Transverse colon (tissue), 4 donors: ENCODE measurements around the gene OR51F2. TPM values are rescaled to one million over a fixed set of nuclear protein-coding genes. Genes with fewer than 3 reads are reported as not detected.

Source experiments
- DNase-seq: peaks from one replicate; pipeline ENCODE4 v3.0.0-alpha.2; 2019
- H3K27ac ChIP-seq, 4 donors: fragments of 200-600 bp; sonication (generic); 2 replicates each; pipeline ENCODE4 v1.5.1; 2016 to 2018; ENCODE audit warnings: inconsistent platforms in 4 of 4
- H3K27me3 ChIP-seq: fragments of 200-600 bp; sonication (generic); 2 replicates; pipeline ENCODE4 v1.5.1; 2017; ENCODE audit warnings: inconsistent platforms
- H3K36me3 ChIP-seq, 4 donors: fragments of 200-600 bp; sonication (generic); 2 replicates each; pipeline ENCODE4 v1.5.1; 2017 to 2019; ENCODE audit warnings: inconsistent platforms in 4 of 4
- H3K4me1 ChIP-seq, 4 donors: fragments of 200-600 bp; sonication (generic); 2 replicates each; pipeline ENCODE4 v1.5.1; 2017 to 2020; ENCODE audit warnings: inconsistent platforms in 4 of 4
- H3K4me3 ChIP-seq, 4 donors: fragments of 200-600 bp; sonication (generic); 1 replicate in 1 of 4; 2 replicates in 3 of 4; pipeline versions ENCODE4 v1.5.1 to v1.6.1; 2017 to 2019; ENCODE audit warnings: inconsistent platforms in 4 of 4
- H3K9me3 ChIP-seq, 2 donors: fragments of 200-600 bp; sonication (generic); 2 replicates each; pipeline ENCODE4 v1.5.1; 2017 to 2019; ENCODE audit warnings: inconsistent platforms in 2 of 2
- EP300 ChIP-seq: sonication (generic); formaldehyde crosslinking; IDR thresholded peaks from one replicate; pipeline ENCODE4 v1.6.1; 2017; ENCODE audit warnings: antibody characterized with exemption, low read depth
- POLR2A ChIP-seq: fragments of 450-650 bp; IDR thresholded peaks from one replicate; pipeline ENCODE4 v1.6.1; 2016; ENCODE audit warnings: antibody characterized with exemption, mild to moderate bottlenecking, moderate library complexity
- POLR2AphosphoS5 ChIP-seq, 3 donors: sonication (generic); formaldehyde crosslinking; IDR thresholded peaks; one replicate each; pipeline ENCODE4 v1.6.1; 2016; ENCODE audit warnings: antibody characterized with exemption in 3 of 3
- WGBS, 2 donors: methylation state at CpG; one replicate each; pipeline ENCODE4 v1.1.5; 2018; ENCODE audit warnings: low coverage in 1 of 2; 5-methylcytosine and 5-hydroxymethylcytosine counted together
- in situ Hi-C, 4 donors: fragments of 200-750 bp; cut with MboI; loops; one replicate each; pipeline versions ENCODE4 v1.15.0 to v1.15.1; 2017; ENCODE audit warnings: low sequenced_read_pairs in 3 of 4, low pct_ligation_motif_present in 1 of 4, low pct_unique_long_range_greater_than_20kb in 1 of 4
- intact Hi-C: fragments of 100-400 bp; cut with DNase I; formaldehyde crosslinking; loops from one replicate; pipeline ENCODE4 v1.15.1; 2023; ENCODE audit warnings: low total_unique reads
- total RNA-seq, 4 donors: library from RNA; depleted of rRNA; stranded (reverse); fragments of >200 nt; gene quantifications; one replicate each; pipeline ENCODE4 v1.1.0, GENCODE V29; 2016
- TF ChIP-seq, protein P1 (sequence below), 5 experiments: fragments of 200-600 bp in 3 of 5; fragments of 450-650 bp in 2 of 5; sonication (generic) in 3 of 5; IDR thresholded peaks; 1 replicate in 2 of 5; 2 replicates in 3 of 5; pipeline ENCODE4 v1.5.1; 2016 to 2017; ENCODE audit warnings: antibody characterized with exemption in 5 of 5, inconsistent platforms in 3 of 5, mild to moderate bottlenecking in 2 of 5, moderate library complexity in 1 of 5

OR51F2 gene
- total RNA-seq, 4 donors from 2014 or later, result not detected

DNA sequence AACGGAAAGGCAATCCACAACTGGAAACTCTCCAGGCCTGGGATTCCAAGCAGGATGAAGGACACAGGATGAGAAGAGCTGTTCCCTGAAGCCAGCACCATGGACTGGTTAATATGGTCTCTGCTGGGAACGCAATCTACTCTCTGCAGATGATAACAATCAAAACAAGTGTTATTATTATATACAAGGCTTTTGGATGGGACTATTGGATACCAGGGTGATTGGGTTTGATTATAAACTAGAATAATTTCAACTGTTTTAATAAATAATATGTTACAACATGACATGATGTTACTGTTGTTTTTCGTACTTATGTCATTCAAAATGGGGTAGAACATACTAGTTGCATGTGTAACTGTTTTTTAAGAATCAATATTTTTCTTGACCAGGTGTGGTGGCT lies 16.8 kb upstream of the OR51F2 start, which contains the start of gene OR52R1:
Gene OR52R1, minus strand, starts transcription at position 101 of the 400 bp plus-strand sequence. Its CDS starts 0 bp downstream, at position 101.
- no peaks in the 10 kb centered on the region for H3K36me3 ChIP-seq
- H3K27me3 ChIP-seq, result no peaks in the 10 kb centered on the region
- H3K4me1 ChIP-seq, result no peaks in the 10 kb centered on the region
- H3K9me3 ChIP-seq, result no peaks in the 10 kb centered on the region
- in situ Hi-C loops, result no loop called here
- intact Hi-C loops, result no loop called here
- 94 to 98% methylated on average over 2 to 3 of the region's 3 CpGs for WGBS, 2 donors
- no peak for DNase-seq
- TF ChIP-seq EP300, result no peak
- TF ChIP-seq POLR2AphosphoS5 (IDR thresholded peaks at IDR 0.05), result no peak
- TF ChIP-seq POLR2A, result no peak
- TF ChIP-seq, protein P1, sequence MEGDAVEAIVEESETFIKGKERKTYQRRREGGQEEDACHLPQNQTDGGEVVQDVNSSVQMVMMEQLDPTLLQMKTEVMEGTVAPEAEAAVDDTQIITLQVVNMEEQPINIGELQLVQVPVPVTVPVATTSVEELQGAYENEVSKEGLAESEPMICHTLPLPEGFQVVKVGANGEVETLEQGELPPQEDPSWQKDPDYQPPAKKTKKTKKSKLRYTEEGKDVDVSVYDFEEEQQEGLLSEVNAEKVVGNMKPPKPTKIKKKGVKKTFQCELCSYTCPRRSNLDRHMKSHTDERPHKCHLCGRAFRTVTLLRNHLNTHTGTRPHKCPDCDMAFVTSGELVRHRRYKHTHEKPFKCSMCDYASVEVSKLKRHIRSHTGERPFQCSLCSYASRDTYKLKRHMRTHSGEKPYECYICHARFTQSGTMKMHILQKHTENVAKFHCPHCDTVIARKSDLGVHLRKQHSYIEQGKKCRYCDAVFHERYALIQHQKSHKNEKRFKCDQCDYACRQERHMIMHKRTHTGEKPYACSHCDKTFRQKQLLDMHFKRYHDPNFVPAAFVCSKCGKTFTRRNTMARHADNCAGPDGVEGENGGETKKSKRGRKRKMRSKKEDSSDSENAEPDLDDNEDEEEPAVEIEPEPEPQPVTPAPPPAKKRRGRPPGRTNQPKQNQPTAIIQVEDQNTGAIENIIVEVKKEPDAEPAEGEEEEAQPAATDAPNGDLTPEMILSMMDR (IDR thresholded peaks at IDR 0.05), result no peak
- no peak within 1 kb of the TSS for H3K4me3 ChIP-seq
- H3K27ac ChIP-seq, result no peak within 1 kb of the TSS

DNA sequence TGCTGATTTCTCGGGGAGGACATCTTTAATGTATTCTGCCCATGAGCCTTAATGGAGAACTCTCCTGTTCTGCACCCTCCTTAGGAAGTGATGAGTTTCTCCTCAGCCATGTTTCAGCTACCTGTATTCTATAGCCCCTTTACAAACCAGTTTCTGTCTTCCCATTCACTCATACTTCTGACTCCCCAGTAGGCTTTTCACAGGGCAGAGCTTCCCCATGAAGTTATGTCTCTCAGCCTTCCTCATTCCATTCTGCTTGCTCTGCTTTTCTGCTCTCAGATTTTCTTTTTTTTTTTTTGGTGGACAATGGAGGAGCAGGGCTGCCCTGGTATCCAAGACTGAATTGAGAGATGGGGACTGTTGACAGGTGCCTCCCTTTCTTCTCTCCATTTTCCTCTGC lies 12.6 kb upstream of the OR51F2 start:
- TF ChIP-seq, protein P1 (IDR thresholded peaks at IDR 0.05), result no peak
- TF ChIP-seq POLR2AphosphoS5 (IDR thresholded peaks at IDR 0.05), result no peak
- TF ChIP-seq EP300, result no peak
- Histone ChIP-seq H3K4me1 (no peaks in the 10 kb centered on the region), H3K27me3 (no peaks in the 10 kb centered on the region), H3K4me3 (no peak overlapping the region), H3K9me3 (no peaks in the 10 kb centered on the region), H3K36me3 (no peaks in the 10 kb centered on the region), H3K27ac (no peak overlapping the region)
- DNase-seq, result no peak
- in situ Hi-C loops (no loop called here), intact Hi-C loops (no loop called here)
- WGBS, 2 donors, result 82% methylated on average over 1 of the region's 1 CpG; no CpG with 5 or more reads in 1 of the 2 donors

DNA sequence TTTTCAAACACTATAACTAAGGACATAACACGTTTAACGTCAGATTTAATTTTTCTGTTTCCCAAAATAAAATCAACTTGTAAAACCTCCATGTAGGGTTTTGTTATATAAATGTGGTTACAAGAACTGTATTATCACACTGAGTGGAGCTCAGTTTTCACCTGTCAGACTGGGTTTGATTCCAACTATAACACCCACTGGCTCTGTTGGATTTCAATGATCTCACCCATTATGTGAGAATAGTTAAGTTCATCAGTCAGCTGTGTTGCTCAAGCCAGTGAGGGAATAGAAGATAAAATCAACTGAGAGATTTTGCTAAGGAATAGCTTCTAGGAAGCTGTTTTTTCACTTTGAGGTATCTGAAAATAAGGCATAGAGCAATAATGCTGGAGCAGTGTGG lies 11.9 kb upstream of the OR51F2 start:
- Histone ChIP-seq H3K4me1 (no peaks in the 10 kb centered on the region), H3K4me3 (no peak overlapping the region), H3K9me3 (no peaks in the 10 kb centered on the region), H3K27me3 (no peaks in the 10 kb centered on the region), H3K36me3 (no peaks in the 10 kb centered on the region), H3K27ac (no peak overlapping the region)
- intact Hi-C loops (no loop called here), in situ Hi-C loops (no loop called here)
- TF ChIP-seq, protein P1 (IDR thresholded peaks at IDR 0.05), result no peak
- TF ChIP-seq EP300 (no peak), POLR2A (no peak), POLR2AphosphoS5 (IDR thresholded peaks at IDR 0.05) (no peak)
- no peak for DNase-seq
- WGBS, 2 donors, result 91 to 95% methylated on average over 2 of the region's 2 CpGs

DNA sequence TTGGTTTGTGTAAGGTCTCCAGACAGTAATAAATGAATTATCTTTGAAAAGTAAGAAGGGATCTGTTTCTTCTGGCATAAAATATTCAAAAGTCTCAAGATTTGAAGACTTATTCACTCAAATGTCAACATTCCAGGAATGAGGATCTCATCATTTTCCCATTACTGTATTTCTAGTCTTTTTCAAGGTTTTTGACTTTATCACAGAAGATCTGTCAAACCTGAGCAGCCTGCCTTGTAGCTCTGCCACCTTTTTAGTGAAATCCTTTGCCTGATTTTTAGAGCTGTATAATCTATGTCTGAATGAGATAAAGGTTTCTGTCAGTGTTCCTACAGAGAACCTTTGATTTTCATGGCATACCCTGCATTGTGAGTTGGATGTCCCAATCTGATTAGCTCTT lies 4.0 kb downstream of the OR51F2 start:
- Histone ChIP-seq H3K4me1 (no peaks in the 10 kb centered on the region), H3K27ac (no peak overlapping the region), H3K9me3 (no peaks in the 10 kb centered on the region), H3K36me3 (no peaks in the 10 kb centered on the region), H3K4me3 (no peak overlapping the region), H3K27me3 (no peaks in the 10 kb centered on the region)
- intact Hi-C loops, result loop anchor here (5.0 kb wide), 1 partner anchor 188 kb away; the partner anchor contains the start of gene OR51D1
- no peak for DNase-seq
- in situ Hi-C loops, result loop anchor here in 1 of 4 donors (25.0 kb wide), 1 partner anchor 188 kb away; the partner anchor contains the start of genes OR51D1 and OR51E1
- TF ChIP-seq, protein P1 (IDR thresholded peaks at IDR 0.05), result no peak
- TF ChIP-seq POLR2AphosphoS5 (IDR thresholded peaks at IDR 0.05), result no peak
- TF ChIP-seq EP300, result no peak
- TF ChIP-seq POLR2A, result no peak
